GM06990 (cell line): ENCODE results near the gene VDAC1.
"Not testable (repeated sequence)": the region's sequence is repeated elsewhere in the genome, so short reads cannot be mapped to it uniquely, and the experiment has no call there.

Experiments used
- DNase-seq: peaks from one replicate; pipeline ENCODE4 v3.0.0-alpha.2; 2011; ENCODE audit not compliant: insufficient read length; ENCODE audit errors: extremely low read depth
- H3K27me3 ChIP-seq: replicated peaks from 2 replicates; pipeline ENCODE4 v1.6.0; 2011; ENCODE audit warnings: low read length; ENCODE audit not compliant: control insufficient read depth, insufficient read depth
- H3K36me3 ChIP-seq: 2 replicates; pipeline ENCODE4 v1.5.1; 2011; ENCODE audit warnings: low read length; ENCODE audit not compliant: control insufficient read depth, insufficient read depth
- H3K4me3 ChIP-seq: replicated peaks from 2 replicates; pipeline ENCODE4 v1.5.1; 2011; ENCODE audit warnings: low read depth, mild to moderate bottlenecking, control low read depth, low read length
- CTCF ChIP-seq: IDR thresholded peaks from 2 replicates; pipeline ENCODE4 v1.5.1; 2011; ENCODE audit warnings: low read length, control low read depth, mild to moderate bottlenecking, inconsistent platforms; ENCODE audit not compliant: insufficient read depth, poor library complexity, severe bottlenecking

The VDAC1 gene

GRCh38 chr5:133938039-133938821, 66.5 kb downstream of the VDAC1 start:
- no peak for DNase-seq
- H3K27me3 ChIP-seq, result no peaks in the 10 kb centered on the region
- no peak overlapping the region for H3K4me3 ChIP-seq
- no peak for TF ChIP-seq CTCF
- no peaks in the 10 kb centered on the region for H3K36me3 ChIP-seq

GRCh38 chr5:133937628-133938027, 67.1 kb downstream of the VDAC1 start:
- H3K4me3 ChIP-seq, H3K27me3 ChIP-seq, H3K36me3 ChIP-seq, DNase-seq: not testable (repeated sequence)

DNA sequence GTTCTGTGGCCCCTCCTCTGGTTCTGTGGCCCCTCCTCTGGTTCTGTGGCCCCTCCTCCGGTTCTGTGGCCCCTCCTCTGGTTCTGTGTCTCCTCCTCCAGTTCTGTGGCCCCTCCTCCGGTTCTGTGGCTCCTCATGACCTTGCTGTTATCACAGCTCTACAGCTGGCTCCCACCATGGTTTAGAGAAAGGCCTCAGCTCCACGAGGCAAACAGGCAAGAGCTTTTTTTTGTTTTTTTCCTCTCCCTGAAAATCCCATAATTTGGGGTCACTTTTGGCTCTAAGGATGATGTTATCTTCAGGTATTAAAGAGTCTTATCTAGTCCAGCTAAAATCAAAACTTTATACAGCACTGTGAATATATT, 68.1 kb downstream of the VDAC1 start:
- no peak for TF ChIP-seq CTCF
- H3K27me3 ChIP-seq, result no peaks in the 10 kb centered on the region
- H3K36me3 ChIP-seq, result no peaks in the 10 kb centered on the region
- DNase-seq, result no peak
- H3K4me3 ChIP-seq, result no peak overlapping the region

DNA sequence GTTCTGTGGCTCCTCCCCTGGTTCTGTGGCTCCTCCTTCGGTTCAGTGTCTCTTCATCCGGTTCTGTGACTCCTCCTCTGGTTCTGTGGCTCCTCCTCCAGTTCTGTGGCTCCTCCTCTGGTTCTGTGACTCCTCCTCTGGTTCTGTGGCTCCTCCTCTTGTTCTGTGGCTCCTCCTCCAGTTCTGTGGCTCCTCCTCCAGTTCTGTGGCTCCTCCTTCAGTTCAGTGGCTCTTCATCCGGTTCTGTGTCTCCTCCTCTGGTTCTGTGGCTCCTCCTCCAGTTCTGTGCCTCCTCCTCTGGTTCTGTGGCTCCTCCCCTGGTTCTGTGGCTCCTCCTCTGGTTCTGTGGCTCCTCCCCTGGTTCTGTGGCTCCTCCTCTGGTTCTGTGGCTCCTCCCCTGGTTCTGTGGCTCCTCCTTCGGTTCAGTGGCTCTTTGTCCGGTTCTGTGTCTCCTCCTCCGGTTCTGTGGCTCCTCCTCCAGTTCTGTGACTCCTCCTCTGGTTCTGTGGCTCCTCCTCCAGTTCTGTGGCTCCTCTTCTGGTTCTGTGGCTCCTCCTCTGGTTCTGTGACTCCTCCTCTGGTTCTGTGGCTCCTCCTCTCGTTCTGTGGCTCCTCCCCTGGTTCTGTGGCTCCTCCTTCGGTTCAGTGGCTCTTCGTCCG, 68.7 kb downstream of the VDAC1 start:
- not testable (repeated sequence) for DNase-seq, H3K36me3 ChIP-seq, H3K4me3 ChIP-seq, H3K27me3 ChIP-seq

- H3K27me3 ChIP-seq, result no peaks in the 10 kb centered on the region
- TF ChIP-seq CTCF, result no peak
- no peaks in the 10 kb centered on the region for H3K36me3 ChIP-seq
- no peak overlapping the region for H3K4me3 ChIP-seq
- peak; percentile 36 for DNase-seq
These were observed 69.2 kb downstream of the VDAC1 start for GRCh38 chr5:133935667-133935940.

- Histone ChIP-seq H3K36me3 (no peaks in the 10 kb centered on the region), H3K4me3 (no peak overlapping the region), H3K27me3 (no peaks in the 10 kb centered on the region)
- peak; percentile 62 for DNase-seq
- no peak for TF ChIP-seq CTCF
These were observed 69.7 kb downstream of the VDAC1 start for GRCh38 chr5:133934822-133935666.
